Glomerular visceral epithelial cell (primary cell): ENCODE results near the gene NIN.

Source experiments
- DNase-seq: peaks from one replicate; pipeline ENCODE4 v3.0.0-alpha.2; 2016; ENCODE audit errors: extremely low spot score

Gene NIN

GRCh38 chr14:50839691-50840090, 8.7 kb upstream of the NIN start:
- no peak for DNase-seq

DNA sequence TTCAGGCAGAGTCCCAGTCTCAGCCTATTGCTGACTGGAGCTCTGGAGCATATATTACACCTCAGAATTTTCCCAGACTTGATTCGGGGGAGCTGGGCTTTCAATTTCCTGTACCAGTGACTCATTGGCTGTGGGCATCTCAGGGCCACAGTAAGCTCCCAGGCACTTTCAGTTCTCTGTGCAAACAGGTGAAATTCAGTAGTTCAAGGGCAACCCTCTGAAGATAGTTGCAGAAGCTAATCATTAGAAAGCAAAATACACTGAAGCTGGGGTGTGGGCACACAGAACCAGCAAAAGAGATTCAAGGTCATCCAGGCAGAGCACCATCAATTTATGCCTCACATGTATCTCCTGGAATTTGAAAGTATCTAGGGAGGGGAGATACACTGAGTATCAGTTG, 8.1 kb upstream of the NIN start:
- DNase-seq = peak; percentile 54

- DNase-seq = no peak
These were observed 7.0 kb upstream of the NIN start for GRCh38 chr14:50837850-50838470.

DNA sequence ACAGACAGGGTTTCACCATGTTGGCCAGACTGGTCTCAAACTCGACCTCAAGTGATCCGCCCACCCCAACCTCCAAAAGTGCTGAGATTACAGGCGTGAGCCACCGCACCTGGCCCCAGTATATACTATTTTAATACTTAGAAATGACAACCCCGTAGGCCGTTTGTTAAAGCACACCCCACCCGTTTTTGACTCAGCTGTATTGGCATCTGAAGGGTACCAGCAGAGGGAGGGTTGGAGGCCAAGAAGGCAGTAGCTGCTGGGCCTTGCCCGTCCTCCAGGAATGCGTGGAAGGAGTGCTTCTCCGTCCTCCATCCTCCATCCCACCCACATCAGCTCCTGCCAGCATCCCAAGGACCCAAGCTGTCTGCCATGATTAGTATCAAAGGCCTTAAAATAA, 6.3 kb upstream of the NIN start:
- DNase-seq = no peak

DNA sequence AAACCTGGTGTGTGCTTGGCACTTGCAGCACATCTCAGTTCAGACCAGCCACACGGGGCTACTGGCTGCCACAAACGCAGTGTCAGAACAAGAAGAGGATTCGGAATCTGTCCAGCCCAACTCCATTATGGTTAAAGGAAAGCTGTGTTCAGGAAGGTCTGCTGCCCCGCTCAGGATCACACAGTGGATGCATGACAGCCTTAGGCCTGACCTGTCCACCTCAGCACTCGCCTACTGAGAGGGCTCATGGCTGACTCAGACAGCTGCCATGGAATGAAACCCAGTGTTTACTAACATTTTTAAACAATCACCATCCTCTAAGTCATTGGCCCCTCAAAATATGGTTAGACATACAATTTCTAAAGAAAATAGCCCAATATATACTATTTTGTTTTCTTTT, 5.6 kb upstream of the NIN start:
- DNase-seq = no peak

DNA sequence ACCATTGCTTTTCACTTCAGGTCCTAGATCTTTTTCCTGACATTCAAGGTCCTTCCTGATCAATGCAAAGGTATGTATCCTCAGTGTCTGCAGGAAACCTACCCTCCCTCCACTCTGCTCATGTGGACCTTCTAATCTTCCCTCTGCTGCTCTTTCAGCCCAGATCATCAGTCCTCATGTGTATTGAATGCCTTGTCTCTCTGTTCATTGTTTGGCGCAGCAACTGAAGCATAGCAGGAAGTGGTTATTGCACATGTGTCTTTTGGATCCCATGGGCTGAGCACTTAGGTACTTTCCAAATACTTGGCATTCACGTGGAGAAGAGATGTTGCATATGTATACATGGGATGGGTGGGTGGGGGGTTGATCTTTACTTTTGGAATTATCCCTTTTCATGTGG, 4.3 kb upstream of the NIN start:
- DNase-seq = peak; percentile 64

DNA sequence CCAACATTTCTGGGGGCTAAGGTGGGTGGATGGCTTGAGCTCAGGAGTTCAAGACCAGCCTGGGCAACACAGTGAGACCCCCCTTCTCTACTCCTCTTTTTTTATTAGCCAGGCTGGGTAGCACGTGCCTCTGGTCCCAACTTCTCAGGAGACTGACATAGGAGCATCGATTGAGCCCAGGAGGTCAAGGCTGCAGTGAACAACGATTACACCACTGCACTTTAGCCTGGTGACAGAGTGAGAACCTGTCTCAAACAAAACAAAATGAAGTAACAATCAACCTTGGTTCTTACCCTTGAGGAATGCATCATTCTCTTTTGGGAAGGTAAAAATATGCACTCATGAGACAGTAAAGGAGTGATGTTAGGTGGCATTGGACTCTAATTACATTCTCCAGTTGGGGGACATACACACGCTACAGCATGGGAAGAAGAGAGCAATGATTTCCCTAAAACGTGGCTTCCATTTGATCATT, 3.9 kb upstream of the NIN start:
- no peak for DNase-seq

DNA sequence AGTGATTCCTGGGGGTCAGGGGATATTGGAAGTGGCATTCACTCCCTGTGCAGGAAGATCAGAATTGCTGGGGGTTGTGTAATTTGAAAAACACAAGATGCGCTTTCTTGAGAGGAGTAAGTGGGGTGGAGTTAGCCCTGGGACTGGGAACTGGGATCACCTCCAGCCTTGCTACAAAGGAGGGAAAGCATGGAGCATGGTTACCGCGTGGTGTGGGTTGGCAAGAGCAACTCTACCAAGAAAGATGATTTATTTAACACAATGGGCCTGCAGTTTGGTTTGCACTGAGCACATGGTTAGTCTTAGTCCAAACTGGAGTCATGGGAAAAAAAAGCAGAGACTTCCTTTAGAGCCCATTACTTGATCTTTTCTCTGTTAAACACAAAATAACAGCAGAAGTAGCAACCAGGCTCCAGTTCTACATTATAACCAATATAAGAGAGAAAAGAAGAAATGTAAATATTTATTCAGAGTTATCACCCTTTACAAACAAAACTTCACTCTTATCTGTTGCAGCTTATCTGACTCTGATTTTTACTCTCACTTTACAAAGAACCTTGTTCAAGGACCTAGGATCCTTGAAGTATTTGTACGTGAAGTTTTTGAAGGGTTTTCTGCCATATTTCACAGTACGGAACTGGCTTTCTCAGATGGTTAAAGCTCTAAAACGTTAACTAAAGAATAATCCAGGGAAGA, 2.1 kb upstream of the NIN start:
- no peak for DNase-seq

DNA sequence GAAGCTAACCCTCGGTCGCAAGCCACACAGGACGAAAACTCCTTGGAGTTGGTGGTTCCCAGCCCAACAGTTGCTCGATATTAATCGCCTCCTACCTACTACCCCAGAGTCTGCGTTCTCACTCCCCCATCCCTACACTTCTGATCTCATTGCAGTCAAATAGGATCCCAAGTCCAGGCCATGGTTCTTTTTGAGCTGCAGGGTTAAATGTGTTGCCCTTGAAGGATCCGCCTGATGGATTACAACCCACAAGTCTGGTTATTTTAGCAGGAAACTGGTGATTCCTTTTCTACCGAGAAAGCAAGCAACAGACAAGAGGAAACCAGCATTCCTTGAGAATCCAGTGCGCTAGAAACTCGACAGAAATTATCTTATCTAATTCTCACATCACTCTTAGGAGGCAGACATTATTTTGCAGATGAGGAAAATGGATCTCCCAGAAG, 785 bp upstream of the NIN start:
- no peak for DNase-seq

- peak; percentile 44 for DNase-seq
These were observed 674 bp downstream of the NIN start for GRCh38 chr14:50830044-50830931.

GRCh38 chr14:50829489-50830043, 1.4 kb downstream of the NIN start:
- no peak for DNase-seq

GRCh38 chr14:50828721-50829488, 2.1 kb downstream of the NIN start:
- DNase-seq = no peak

- DNase-seq = no peak
These were observed 4.3 kb downstream of the NIN start for GRCh38 chr14:50826681-50827080.

DNA sequence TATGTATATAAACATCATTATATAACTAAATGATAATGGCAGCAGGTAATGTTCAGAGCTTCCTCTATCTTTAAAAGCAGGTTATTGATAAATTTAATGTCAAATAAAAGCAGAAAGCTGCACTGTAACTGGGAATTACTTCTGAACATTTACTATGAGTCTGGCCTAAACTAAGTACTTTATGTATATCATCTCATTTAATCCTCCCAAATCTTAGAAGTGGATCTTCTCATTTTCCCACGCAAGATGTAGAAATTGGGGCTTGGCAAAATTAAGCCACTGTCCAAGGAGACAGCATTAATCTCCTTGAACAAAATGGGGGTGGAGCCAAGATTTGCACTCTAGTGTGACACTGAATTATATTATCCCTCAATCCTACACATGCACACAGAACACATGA, 5.7 kb downstream of the NIN start:
- no peak for DNase-seq

DNA sequence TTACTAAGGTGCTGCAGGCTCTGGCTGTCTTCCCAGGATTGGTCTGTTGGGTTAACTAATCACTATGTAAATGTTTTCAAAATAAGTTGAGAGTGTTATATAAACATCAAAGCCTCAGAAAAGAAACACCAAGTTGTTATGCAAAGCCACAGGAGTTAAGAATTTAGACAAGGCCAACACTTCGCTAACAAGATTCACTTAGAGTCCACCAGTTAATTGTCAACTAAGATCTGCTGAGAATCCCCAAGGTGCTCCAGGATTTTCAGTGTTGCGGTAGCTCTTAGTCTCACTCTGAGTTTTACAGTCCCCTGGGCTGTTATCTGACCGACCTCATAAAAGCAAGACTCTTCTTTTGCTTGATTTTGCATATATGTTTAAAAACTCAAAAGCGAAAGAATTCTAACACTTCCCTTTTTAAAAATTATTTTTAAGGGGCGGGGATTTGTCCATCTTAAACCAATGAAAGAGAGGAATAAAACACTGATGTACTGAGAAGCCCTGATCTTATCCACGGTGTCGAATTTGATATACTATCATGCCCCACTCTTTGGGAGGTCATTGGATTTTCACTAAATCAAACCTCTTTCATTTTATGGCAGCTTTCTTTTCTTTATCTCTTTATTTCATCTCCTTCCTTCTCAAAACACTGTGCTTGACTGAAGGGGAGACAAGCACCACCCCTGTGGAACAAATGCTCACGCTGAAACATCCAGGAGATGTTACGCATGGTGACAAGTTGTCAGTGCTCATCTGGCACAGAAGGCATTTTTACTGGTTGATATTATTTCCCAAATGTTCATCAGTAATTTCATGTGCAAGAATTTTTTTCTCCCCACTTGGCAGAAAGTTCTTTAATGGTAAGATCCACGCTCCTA, 7.0 kb downstream of the NIN start:
- no peak for DNase-seq

DNA sequence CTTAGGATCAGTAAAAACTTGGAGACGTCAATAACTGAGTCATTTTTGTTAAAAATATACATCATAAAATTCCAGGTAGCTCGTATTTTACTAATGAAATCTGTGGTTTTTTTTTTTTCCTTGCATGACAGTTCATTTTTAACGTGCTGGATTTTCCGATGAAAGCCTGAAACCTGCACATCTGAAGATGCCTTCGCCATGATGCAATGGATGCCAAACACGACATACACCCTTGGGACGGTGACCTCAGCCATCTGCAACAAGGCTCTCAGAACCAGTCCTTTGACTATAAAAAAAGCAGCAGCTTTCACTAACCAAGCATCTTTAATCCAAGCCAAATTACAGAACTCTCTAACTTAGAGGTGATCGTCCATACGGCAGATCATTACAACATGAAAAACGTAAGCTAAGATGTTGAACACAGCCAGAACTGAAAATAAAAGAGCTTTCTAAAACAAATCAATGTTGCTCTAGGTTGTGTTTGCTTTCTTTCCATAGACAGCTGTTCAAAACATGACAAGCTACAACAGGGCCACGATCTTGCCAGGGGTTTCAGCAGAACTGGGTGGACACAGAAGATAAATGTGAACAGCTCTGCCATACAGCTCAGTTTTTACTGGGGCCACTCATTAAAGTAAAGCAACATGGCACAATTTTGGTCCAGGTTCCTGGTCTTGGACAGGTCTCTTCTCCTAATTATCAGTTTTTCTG, 7.8 kb downstream of the NIN start:
- DNase-seq = no peak

DNA sequence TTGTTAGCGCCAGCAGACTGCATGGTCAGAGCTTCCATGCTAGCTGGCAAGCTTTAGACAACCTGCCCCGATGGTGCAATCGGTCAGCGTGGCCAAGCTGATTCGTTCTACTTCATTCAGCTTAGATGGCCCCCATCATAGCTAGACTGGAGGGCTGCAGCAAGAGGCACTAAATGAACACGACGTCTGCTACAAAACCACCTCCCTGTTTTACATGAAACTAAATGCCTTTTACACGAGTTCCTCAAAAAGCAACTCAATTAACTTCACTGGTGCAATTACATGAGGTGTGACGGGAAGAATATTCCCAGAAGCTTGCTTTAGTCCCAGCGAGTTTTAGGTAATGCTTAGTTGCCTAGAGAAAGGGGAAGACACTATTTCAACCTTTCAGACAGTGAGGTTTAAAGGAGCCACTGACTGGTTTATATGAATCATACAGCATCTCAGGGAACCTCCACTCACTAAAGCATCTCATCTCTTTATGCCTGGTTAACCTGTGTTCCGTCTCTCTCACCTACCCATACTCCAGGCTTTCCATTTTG, 8.4 kb downstream of the NIN start:
- DNase-seq = peak; percentile 9

- no peak for DNase-seq
These were observed 9.2 kb downstream of the NIN start for GRCh38 chr14:50821510-50822464.
